Measurements from ENCODE around the gene PRXL2A.
"Not testable (repeated sequence)": the region's sequence is repeated elsewhere in the genome, so short reads cannot be mapped to it uniquely, and the experiment has no call there.

DNA sequence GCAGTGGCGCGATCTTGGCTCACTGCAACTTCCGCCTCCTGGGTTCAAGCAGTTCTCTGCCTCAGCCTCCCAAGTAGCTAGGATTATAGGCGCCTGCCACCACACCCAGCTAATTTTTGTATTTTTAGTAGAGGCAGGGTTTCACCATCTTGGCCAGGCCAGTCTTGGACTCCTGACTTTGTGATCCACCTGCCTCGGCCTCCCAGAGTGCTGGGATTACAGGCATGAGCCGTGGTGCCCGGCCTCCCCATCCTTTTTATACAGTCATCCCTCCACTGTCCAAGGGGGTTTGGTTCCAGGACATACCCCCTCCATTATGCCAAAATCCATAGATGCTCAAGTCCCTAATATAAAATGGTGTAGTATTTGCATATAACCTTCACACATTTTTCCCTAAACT, 67.3 kb downstream of the PRXL2A start:
- TF ChIP-seq, protein P1, sequence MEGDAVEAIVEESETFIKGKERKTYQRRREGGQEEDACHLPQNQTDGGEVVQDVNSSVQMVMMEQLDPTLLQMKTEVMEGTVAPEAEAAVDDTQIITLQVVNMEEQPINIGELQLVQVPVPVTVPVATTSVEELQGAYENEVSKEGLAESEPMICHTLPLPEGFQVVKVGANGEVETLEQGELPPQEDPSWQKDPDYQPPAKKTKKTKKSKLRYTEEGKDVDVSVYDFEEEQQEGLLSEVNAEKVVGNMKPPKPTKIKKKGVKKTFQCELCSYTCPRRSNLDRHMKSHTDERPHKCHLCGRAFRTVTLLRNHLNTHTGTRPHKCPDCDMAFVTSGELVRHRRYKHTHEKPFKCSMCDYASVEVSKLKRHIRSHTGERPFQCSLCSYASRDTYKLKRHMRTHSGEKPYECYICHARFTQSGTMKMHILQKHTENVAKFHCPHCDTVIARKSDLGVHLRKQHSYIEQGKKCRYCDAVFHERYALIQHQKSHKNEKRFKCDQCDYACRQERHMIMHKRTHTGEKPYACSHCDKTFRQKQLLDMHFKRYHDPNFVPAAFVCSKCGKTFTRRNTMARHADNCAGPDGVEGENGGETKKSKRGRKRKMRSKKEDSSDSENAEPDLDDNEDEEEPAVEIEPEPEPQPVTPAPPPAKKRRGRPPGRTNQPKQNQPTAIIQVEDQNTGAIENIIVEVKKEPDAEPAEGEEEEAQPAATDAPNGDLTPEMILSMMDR (IDR thresholded peaks at IDR 0.05; ENCODE audit: insufficient read depth, low read depth, low read length) = not testable (repeated sequence)
- not testable (repeated sequence) for TF ChIP-seq EZH2 (IDR thresholded peaks at IDR 0.05; ENCODE audit: insufficient read depth, low read length)
